Measurements from ENCODE around the gene PTPMT1.

The PTPMT1 gene

GRCh38 chr11:47616726-47617416 is 51.5 kb downstream of the PTPMT1 start:
- peak; percentile 44 to 63 for DNase-seq

DNA sequence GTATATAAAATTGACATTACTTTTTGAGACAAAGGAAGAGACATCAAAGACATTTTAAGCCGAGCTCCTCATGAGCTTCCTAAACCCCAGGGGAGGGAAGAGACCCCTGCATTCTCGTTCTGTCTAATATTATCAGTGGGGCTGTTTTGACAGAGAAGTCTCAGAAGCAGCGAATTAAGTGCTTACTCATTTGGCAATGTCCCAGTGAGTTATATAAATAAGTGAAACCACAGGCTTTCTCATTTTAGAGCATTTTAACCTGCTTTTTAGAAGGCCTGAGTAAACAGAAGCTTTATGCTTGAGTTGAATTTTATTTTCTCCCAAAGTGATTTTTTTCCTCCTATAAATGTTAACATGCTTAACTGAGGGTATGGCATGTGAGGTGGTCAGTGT is 52.0 kb downstream of the PTPMT1 start:
- DNase-seq, result peak in 1 of 2 experiments; percentile 7

DNA sequence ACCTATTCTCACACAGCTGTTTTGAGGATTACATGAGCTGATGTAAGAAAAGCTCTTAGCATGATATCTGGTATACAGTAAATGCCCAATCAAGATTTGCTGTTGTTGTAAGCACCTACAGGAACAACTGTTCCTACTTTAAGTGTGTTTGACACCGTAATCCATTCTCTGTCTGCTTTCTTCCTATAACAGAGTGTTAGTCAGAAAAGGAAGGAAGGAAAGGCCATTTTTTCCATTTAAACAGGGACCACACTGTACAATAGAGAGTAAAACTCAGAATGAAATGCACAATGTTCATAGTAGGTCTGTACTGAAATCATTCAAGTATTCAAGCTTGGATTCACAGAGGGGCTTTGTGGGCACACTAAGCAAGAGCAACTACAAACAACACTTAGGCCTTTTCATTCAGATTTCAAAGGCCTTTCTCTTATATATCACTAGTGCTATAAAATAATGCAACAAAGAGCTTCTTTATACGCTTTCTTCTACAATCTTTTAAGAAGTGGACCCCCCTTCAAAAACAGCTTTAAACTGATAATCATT is 55.5 kb downstream of the PTPMT1 start:
- no peak for DNase-seq

All from AML-193 (cell line).